HG03354 (cell line): Measurements from ENCODE around the gene ELFN2.

Source experiments
- ATAC-seq: cut with Tn5 transposase; IDR thresholded peaks from one replicate; pipeline ENCODE4 v1.9.1; 2021; ENCODE audit warnings: mild to moderate bottlenecking; ENCODE audit not compliant: unreplicated experiment, poor library complexity, severe bottlenecking

Gene ELFN2

GRCh38 chr22:37344735-37345449 is 82.4 kb downstream of the ELFN2 start:
- no peak for ATAC-seq

- no peak for ATAC-seq
Observed at GRCh38 chr22:37343863-37344734, 83.2 kb downstream of the ELFN2 start.

GRCh38 chr22:37343348-37343747 is 83.9 kb downstream of the ELFN2 start:
- no peak for ATAC-seq

GRCh38 chr22:37342065-37342464 is 85.2 kb downstream of the ELFN2 start:
- ATAC-seq, result no peak

GRCh38 chr22:37340331-37341262 is 86.7 kb downstream of the ELFN2 start:
- no peak for ATAC-seq

- ATAC-seq, result no peak
Observed at GRCh38 chr22:37338539-37339246, 88.6 kb downstream of the ELFN2 start.

GRCh38 chr22:37337204-37337943 is 89.9 kb downstream of the ELFN2 start:
- ATAC-seq, result no peak

GRCh38 chr22:37336579-37336978 is 90.7 kb downstream of the ELFN2 start:
- ATAC-seq, result no peak

GRCh38 chr22:37335806-37336199 is 91.5 kb downstream of the ELFN2 start:
- no peak for ATAC-seq

GRCh38 chr22:37334859-37335805 is 92.1 kb downstream of the ELFN2 start:
- ATAC-seq, result no peak

GRCh38 chr22:37334461-37334858 is 92.8 kb downstream of the ELFN2 start:
- ATAC-seq, result no peak

GRCh38 chr22:37333724-37334460 is 93.4 kb downstream of the ELFN2 start:
- no peak for ATAC-seq

- no peak for ATAC-seq
Observed at GRCh38 chr22:37331856-37332536, 95.3 kb downstream of the ELFN2 start.

GRCh38 chr22:37331034-37331428 is 96.2 kb downstream of the ELFN2 start:
- ATAC-seq, result no peak

GRCh38 chr22:37330200-37331033 is 96.9 kb downstream of the ELFN2 start:
- no peak for ATAC-seq
